ENCODE measurements around the gene RPL29. TPM values are rescaled to one million over a fixed set of nuclear protein-coding genes. Genes with fewer than 3 reads are reported as not detected.

The RPL29 gene
- total and polyA plus RNA-seq, 2 of the 8 experiments (the other 6 are each of a cell fraction or from before 2014, with no cell fraction given), result 1,467 to 2,660 TPM

DNA sequence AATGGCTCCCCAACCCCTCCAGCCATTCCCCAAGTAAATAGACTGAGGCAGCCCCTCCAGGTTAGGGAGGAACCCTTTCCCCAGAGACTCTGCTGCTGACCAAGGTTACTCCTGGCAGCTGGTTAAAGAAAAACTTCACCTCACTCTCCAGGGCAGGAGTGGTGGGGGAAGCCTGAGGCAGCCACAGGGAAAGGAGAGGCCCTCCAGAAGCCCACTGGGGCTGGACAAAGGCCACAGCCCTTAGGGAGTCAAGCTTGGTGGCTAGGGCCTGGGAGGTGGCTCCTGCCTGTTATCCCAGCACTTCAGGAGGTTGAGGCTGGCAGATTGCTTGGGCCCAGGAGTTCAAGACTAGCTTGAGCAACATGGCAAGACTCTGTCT lies 11.4 kb downstream of the RPL29 start:
- H3K9me3 ChIP-seq (ENCODE audit: insufficient read depth in 2 of 2, low read depth in 1 of 2, low read length in 1 of 2), result no peaks in the 10 kb centered on the region
- ChIA-PET CTCF (ENCODE audit: partially characterized antibody) (interaction anchor here (3.5 to 5.5 kb wide), 5 partner anchors 9 to 41 kb away, joined by 24 to 66 read pairs (median 27); partner anchors contain the start of genes ABHD14B, PARP3, PCBP4 and RPL29), POLR2A (ENCODE audit: partially characterized antibody) (interaction anchor here (2.9 to 29.3 kb wide), 4 partner anchors 0 to 30 kb away, joined by 8 to 923 read pairs (median 468); partner anchors contain the start of genes ABHD14A, ABHD14B, ACY1 and GPR62)
- H3K18ac ChIP-seq (ENCODE audit: extremely low read depth, low read length), result no peak overlapping the region
- no peak overlapping the region for H3K23ac ChIP-seq (ENCODE audit: insufficient read length)
- H3K14ac ChIP-seq (ENCODE audit: insufficient read length), result no peak overlapping the region
- DNase-seq (ENCODE audit: low read depth in 1 of 2, low spot score in 2 of 2), result no peak
- no peak overlapping the region for H3K9ac ChIP-seq (replicated peaks in 1 of 4; ENCODE audit: extremely low read depth in 1 of 4, low read depth in 3 of 4, low read length in 3 of 4)
- H2BK20ac ChIP-seq (ENCODE audit: low read length), result no peak overlapping the region
- no peak overlapping the region for H2BK15ac ChIP-seq (ENCODE audit: low read length)
- no peaks in the 10 kb centered on the region for H3K79me2 ChIP-seq (ENCODE audit: control insufficient read depth in 1 of 2, insufficient read depth in 2 of 2, low read length in 2 of 2)
- H3K23me2 ChIP-seq (ENCODE audit: low read depth, low read length), result peaks cover 7% of the 10 kb centered on the region
- peak overlapping the region in 1 of 4 experiments; percentile 63; a peak in 1 of 8 replicates for H3K4me3 ChIP-seq (ENCODE audit: extremely low read depth in 1 of 4, insufficient read depth in 2 of 4, low read depth in 3 of 4, low read length in 4 of 4)
- peaks cover 7% of the 10 kb centered on the region for H3K79me1 ChIP-seq (ENCODE audit: low read depth, low read length)
- no peak overlapping the region for H2BK12ac ChIP-seq (ENCODE audit: low read depth, low read length)
- FAIRE-seq, result no peak
- H4K5ac ChIP-seq (ENCODE audit: insufficient read length, low read depth, low read length), result no peak overlapping the region
- no peak overlapping the region for H3K27ac ChIP-seq (ENCODE audit: low read depth, low read length)
- peak overlapping the region; percentile 89 to 97; a peak in 3 of 4 replicates for H3K4me2 ChIP-seq (ENCODE audit: insufficient read depth in 1 of 2, low read depth in 2 of 2, low read length in 2 of 2)
- no peak overlapping the region for H2AFZ ChIP-seq (ENCODE audit: low read length)
- no peak overlapping the region for H3K56ac ChIP-seq (replicated peaks; ENCODE audit: insufficient read length, low read depth, low read length)
- H4K91ac ChIP-seq (replicated peaks; ENCODE audit: insufficient read length, low read length), result no peak overlapping the region
- peaks cover 0 to 2% of the 10 kb centered on the region in 2 experiments for H4K20me1 ChIP-seq (replicated peaks in 1 of 2; ENCODE audit: control insufficient read depth in 1 of 2, insufficient read depth in 2 of 2, low read length in 2 of 2)
- 0 out of 2 replicates have a peak overlapping the region, but pooled peaks have one; percentile 77 for H2AK5ac ChIP-seq (ENCODE audit: low read depth, low read length)
- no peak overlapping the region for H2BK120ac ChIP-seq (replicated peaks; ENCODE audit: low read depth, low read length)
- H4K8ac ChIP-seq (ENCODE audit: extremely low read depth, insufficient read depth, low read length), result peak overlapping the region; percentile 85; the same call in 1 of the 2 replicates
- no peaks in the 10 kb centered on the region for H3K27me3 ChIP-seq (replicated peaks in 1 of 4; ENCODE audit: control insufficient read depth in 3 of 4, extremely low read depth in 1 of 4, insufficient read depth in 3 of 4, low read length in 3 of 4)
- H3K4ac ChIP-seq (replicated peaks; ENCODE audit: insufficient read length, low read depth, low read length), result no peak overlapping the region
- no peak overlapping the region; the same call in 1 of the 2 replicates for H2BK5ac ChIP-seq (ENCODE audit: low read depth, low read length)
- peaks cover 0 to 14% (median 9%) of the 10 kb centered on the region in 4 experiments; a peak in 6 of 7 replicates for H3K4me1 ChIP-seq (replicated peaks in 1 of 4; ENCODE audit: control insufficient read depth in 3 of 4, insufficient read depth in 4 of 4, low read length in 3 of 4)
- no peaks in the 10 kb centered on the region for H3K36me3 ChIP-seq (ENCODE audit: control insufficient read depth in 2 of 4, insufficient read depth in 4 of 4, low read length in 3 of 4)
- TF ChIP-seq CTCF (IDR thresholded peaks at IDR 0.05; ENCODE audit: control extremely low read depth in 1 of 3, insufficient read depth in 1 of 3, low read depth in 1 of 3, low read length in 3 of 3) (no peak), EGR1 (IDR thresholded peaks at IDR 0.05; ENCODE audit: borderline replicate concordance, low read depth, low read length) (no peak), YY1 (IDR thresholded peaks at IDR 0.05; ENCODE audit: low read depth, low read length) (no peak), BRCA1 (IDR thresholded peaks at IDR 0.05; ENCODE audit: low read depth, low read length) (no peak), POLR2AphosphoS5 (IDR thresholded peaks at IDR 0.05; ENCODE audit: low read depth, low read length) (no peak), BACH1 (IDR thresholded peaks at IDR 0.05; ENCODE audit: low read length) (no peak), KDM1A (IDR thresholded peaks at IDR 0.05; ENCODE audit: borderline replicate concordance, low read length) (no peak), GABPA (IDR thresholded peaks at IDR 0.05; ENCODE audit: borderline replicate concordance, insufficient read depth, low read length) (no peak)
